Sigmoid colon (tissue), 4 donors: ENCODE measurements around the gene LRRC19.

Source experiments
- CTCF ChIP-seq, 4 experiments: fragments of 450-650 bp in 3 of 4; fragments of 200-600 bp in 1 of 4; IDR thresholded peaks; one replicate each; pipeline ENCODE4 v1.5.1; 2016 to 2019; ENCODE audit warnings: antibody characterized with exemption in 4 of 4, mild to moderate bottlenecking in 3 of 4, moderate library complexity in 2 of 4
- EP300 ChIP-seq, 4 donors: sonication (generic); formaldehyde crosslinking; IDR thresholded peaks; one replicate each; pipeline ENCODE4 v1.6.1; 2017; ENCODE audit warnings: antibody characterized with exemption in 4 of 4
- POLR2A ChIP-seq, 2 donors: fragments of 450-650 bp; IDR thresholded peaks; one replicate each; pipeline ENCODE4 v1.6.1; 2016; ENCODE audit warnings: antibody characterized with exemption in 2 of 2, mild to moderate bottlenecking in 2 of 2, moderate library complexity in 2 of 2

DNA sequence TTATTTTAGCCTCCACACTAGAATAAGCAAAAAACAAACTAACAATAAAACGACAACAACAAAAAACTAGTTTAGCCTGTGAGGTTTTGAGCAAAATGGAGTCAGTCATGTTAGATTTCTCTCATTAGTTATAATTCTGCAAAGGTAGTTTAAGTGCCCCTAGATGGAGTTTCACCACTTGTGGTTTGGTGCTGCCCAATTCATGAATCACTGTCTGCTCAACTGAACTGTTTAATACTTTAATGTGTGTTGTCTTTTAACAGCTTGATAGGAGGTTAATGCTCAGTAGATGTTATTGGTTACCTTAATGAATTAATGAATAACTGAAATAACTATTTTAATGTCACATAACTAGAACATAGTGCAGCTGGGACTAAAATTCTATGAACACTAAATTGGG is 55.0 kb downstream of the LRRC19 start:
- no peak for TF ChIP-seq CTCF (IDR thresholded peaks at IDR 0.05)
- no peak for TF ChIP-seq POLR2A (IDR thresholded peaks at IDR 0.05)
- no peak for TF ChIP-seq EP300 (IDR thresholded peaks at IDR 0.05)
